ENCODE results near the gene PCDHAC2. TPM values are rescaled to one million over a fixed set of nuclear protein-coding genes. Genes with fewer than 3 reads are reported as not detected.

PCDHAC2 gene
- total RNA-seq, 4 donors from 2014 or later, result 0.18 to 1.7 (median 0.43) TPM

GRCh38 chr5:140964356-140964755 lies 1.9 kb upstream of the PCDHAC2 start:
- Histone ChIP-seq H3K4me3 (no peak overlapping the region), H3K27me3 (no peaks in the 10 kb centered on the region), H3K36me3 (no peaks in the 10 kb centered on the region), H3K4me1 (no peaks in the 10 kb centered on the region), H3K9me3 (no peaks in the 10 kb centered on the region), H3K27ac (no peak overlapping the region)
- TF ChIP-seq, protein P1, sequence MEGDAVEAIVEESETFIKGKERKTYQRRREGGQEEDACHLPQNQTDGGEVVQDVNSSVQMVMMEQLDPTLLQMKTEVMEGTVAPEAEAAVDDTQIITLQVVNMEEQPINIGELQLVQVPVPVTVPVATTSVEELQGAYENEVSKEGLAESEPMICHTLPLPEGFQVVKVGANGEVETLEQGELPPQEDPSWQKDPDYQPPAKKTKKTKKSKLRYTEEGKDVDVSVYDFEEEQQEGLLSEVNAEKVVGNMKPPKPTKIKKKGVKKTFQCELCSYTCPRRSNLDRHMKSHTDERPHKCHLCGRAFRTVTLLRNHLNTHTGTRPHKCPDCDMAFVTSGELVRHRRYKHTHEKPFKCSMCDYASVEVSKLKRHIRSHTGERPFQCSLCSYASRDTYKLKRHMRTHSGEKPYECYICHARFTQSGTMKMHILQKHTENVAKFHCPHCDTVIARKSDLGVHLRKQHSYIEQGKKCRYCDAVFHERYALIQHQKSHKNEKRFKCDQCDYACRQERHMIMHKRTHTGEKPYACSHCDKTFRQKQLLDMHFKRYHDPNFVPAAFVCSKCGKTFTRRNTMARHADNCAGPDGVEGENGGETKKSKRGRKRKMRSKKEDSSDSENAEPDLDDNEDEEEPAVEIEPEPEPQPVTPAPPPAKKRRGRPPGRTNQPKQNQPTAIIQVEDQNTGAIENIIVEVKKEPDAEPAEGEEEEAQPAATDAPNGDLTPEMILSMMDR (IDR thresholded peaks at IDR 0.05), result no peak
- no peak for TF ChIP-seq POLR2A (IDR thresholded peaks at IDR 0.05)
- no peak for DNase-seq

GRCh38 chr5:140965905-140966292 lies 377 bp upstream of the PCDHAC2 start:
- H3K4me1 ChIP-seq, result no peaks in the 10 kb centered on the region
- no peaks in the 10 kb centered on the region for H3K36me3 ChIP-seq
- H3K4me3 ChIP-seq, result peak overlapping the region; percentile 15 to 55 (median 35)
- H3K9me3 ChIP-seq, result no peaks in the 10 kb centered on the region
- no peak overlapping the region for H3K27ac ChIP-seq
- no peaks in the 10 kb centered on the region for H3K27me3 ChIP-seq
- TF ChIP-seq, protein P1 (IDR thresholded peaks at IDR 0.05), result no peak
- no peak for TF ChIP-seq POLR2A (IDR thresholded peaks at IDR 0.05)
- DNase-seq, result no peak

- no peaks in the 10 kb centered on the region for H3K4me1 ChIP-seq
- H3K4me3 ChIP-seq, result peak overlapping the region in 1 of 4 donors; percentile 55
- no peak overlapping the region for H3K27ac ChIP-seq
- TF ChIP-seq, protein P1 (IDR thresholded peaks at IDR 0.05), result no peak
- no peak for TF ChIP-seq POLR2A (IDR thresholded peaks at IDR 0.05)
- no peak for DNase-seq
- no peaks in the 10 kb centered on the region for H3K9me3 ChIP-seq
- no peaks in the 10 kb centered on the region for H3K27me3 ChIP-seq
- no peaks in the 10 kb centered on the region for H3K36me3 ChIP-seq
Observed at GRCh38 chr5:140967226-140967893, 1.1 kb downstream of the PCDHAC2 start.

GRCh38 chr5:140969880-140970279 lies 3.6 kb downstream of the PCDHAC2 start:
- no peak for TF ChIP-seq POLR2A (IDR thresholded peaks at IDR 0.05)
- TF ChIP-seq, protein P1 (IDR thresholded peaks at IDR 0.05), result no peak
- DNase-seq, result no peak
- no peaks in the 10 kb centered on the region for H3K27me3 ChIP-seq
- H3K4me3 ChIP-seq, result no peak overlapping the region
- H3K4me1 ChIP-seq, result no peaks in the 10 kb centered on the region
- H3K36me3 ChIP-seq, result no peaks in the 10 kb centered on the region
- no peak overlapping the region for H3K27ac ChIP-seq
- H3K9me3 ChIP-seq, result no peaks in the 10 kb centered on the region

DNA sequence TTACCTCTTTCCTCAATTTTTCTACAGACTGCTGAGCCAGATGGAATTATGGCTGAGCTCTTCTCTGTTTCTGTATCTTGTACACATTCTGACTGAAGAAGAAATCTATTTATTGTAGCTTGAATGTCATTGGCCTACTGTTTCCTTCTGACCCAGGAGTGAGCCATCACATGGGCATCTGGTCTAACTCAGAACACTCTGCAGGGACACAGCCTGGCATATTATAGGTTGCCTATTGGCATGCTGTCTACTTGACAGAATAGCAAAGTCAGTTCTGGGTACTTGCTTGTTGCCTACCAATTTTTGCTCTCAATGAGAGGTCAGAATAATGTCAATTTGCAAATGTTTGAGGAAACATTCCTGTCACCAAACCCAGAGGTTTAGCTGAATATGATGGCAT lies 7.3 kb downstream of the PCDHAC2 start:
- no peaks in the 10 kb centered on the region for H3K9me3 ChIP-seq
- H3K4me1 ChIP-seq, result no peaks in the 10 kb centered on the region
- no peak overlapping the region for H3K4me3 ChIP-seq
- no peak overlapping the region for H3K27ac ChIP-seq
- TF ChIP-seq, protein P1 (IDR thresholded peaks at IDR 0.05), result no peak
- no peak for TF ChIP-seq POLR2A (IDR thresholded peaks at IDR 0.05)
- no peak for DNase-seq
- H3K27me3 ChIP-seq, result no peaks in the 10 kb centered on the region
- no peaks in the 10 kb centered on the region for H3K36me3 ChIP-seq

Measured in Peyer's patch (tissue), 4 donors.